SK-N-SH treated with all-trans-retinoic acid at 6 μM for 48 hours (cell line): Measurements from ENCODE around the gene MMP23B.

Source experiments
- ATAC-seq: fragments of 200-7000 bp; cut with Tn5 transposase; 3 replicates; pipeline ENCODE4 v1.9.1; 2020; ENCODE audit warnings: mild to moderate bottlenecking, moderate library complexity
- BACH2 ChIP-seq: fragments of 250-450 bp; sonication (Bioruptor Pico); IDR thresholded peaks from 2 replicates; pipeline ENCODE4 v1.9.0; 2021; ENCODE audit warnings: mild to moderate bottlenecking, borderline replicate concordance
- CSDC2 ChIP-seq: fragments of 250-450 bp; sonication (Bioruptor Pico); IDR thresholded peaks from 2 replicates; pipeline ENCODE4 v1.5.0; 2020; ENCODE audit warnings: mild to moderate bottlenecking, moderate library complexity
- GLIS3 ChIP-seq: fragments of 250-450 bp; sonication (Bioruptor Pico); IDR thresholded peaks from 2 replicates; pipeline ENCODE4 v1.5.0; 2020; ENCODE audit warnings: mild to moderate bottlenecking, moderate library complexity
- ISL1 ChIP-seq: fragments of 250-450 bp; sonication (Bioruptor Pico); IDR thresholded peaks from 2 replicates; pipeline ENCODE4 v2.1.2; 2022; ENCODE audit warnings: mild to moderate bottlenecking, moderate library complexity
- OSR1 ChIP-seq: fragments of 250-450 bp; sonication (Bioruptor Pico); IDR thresholded peaks from 2 replicates; pipeline ENCODE4 v1.8.0; 2022; ENCODE audit warnings: moderate library complexity, mild to moderate bottlenecking, inconsistent platforms
- PPARA ChIP-seq: fragments of 250-450 bp; sonication (Bioruptor Pico); IDR thresholded peaks from 2 replicates; pipeline ENCODE4 v1.5.0; 2020; ENCODE audit warnings: mild to moderate bottlenecking, borderline replicate concordance
- RARB ChIP-seq: fragments of 250-450 bp; sonication (Bioruptor Pico); IDR thresholded peaks from 2 replicates; pipeline ENCODE4 v1.8.0; 2021; ENCODE audit warnings: mild to moderate bottlenecking, moderate library complexity
- SNAI2 ChIP-seq: fragments of 250-450 bp; sonication (Bioruptor Pico); IDR thresholded peaks from 2 replicates; pipeline ENCODE4 v1.5.0; 2020; ENCODE audit warnings: mild to moderate bottlenecking, moderate library complexity
- TCF4 ChIP-seq: fragments of 250-450 bp; sonication (Bioruptor Pico); IDR thresholded peaks from 2 replicates; pipeline ENCODE4 v1.8.0; 2021; ENCODE audit warnings: mild to moderate bottlenecking, moderate library complexity, borderline replicate concordance
- TOX ChIP-seq: fragments of 250-450 bp; sonication (Bioruptor Pico); IDR thresholded peaks from 2 replicates; pipeline ENCODE4 v1.8.0; 2021; ENCODE audit warnings: mild to moderate bottlenecking, moderate library complexity, borderline replicate concordance
- ZC3H10 ChIP-seq: fragments of 250-450 bp; sonication (Bioruptor Pico); IDR thresholded peaks from 2 replicates; pipeline ENCODE4 v1.5.1; 2021; ENCODE audit warnings: mild to moderate bottlenecking, moderate library complexity
- ZFP3 ChIP-seq: fragments of 250-450 bp; sonication (Bioruptor Pico); IDR thresholded peaks from 2 replicates; pipeline ENCODE4 v1.5.0; 2020; ENCODE audit warnings: mild to moderate bottlenecking, moderate library complexity
- ZFP30 ChIP-seq: fragments of 450-650 bp; formaldehyde crosslinking; IDR thresholded peaks from 2 replicates; pipeline ENCODE4 v1.5.0; 2022; ENCODE audit warnings: mild to moderate bottlenecking, moderate library complexity
- ZNF565 ChIP-seq: fragments of 450-650 bp; formaldehyde crosslinking; conservative IDR thresholded peaks from 2 replicates; pipeline ENCODE4 v1.5.0; 2020; ENCODE audit warnings: low read depth, mild to moderate bottlenecking, moderate library complexity
- ZNF70 ChIP-seq: fragments of 450-650 bp; formaldehyde crosslinking; IDR thresholded peaks from 2 replicates; pipeline ENCODE4 v1.5.0; 2020; ENCODE audit warnings: mild to moderate bottlenecking, moderate library complexity
- ZNF8 ChIP-seq: fragments of 450-650 bp; formaldehyde crosslinking; IDR thresholded peaks from 2 replicates; pipeline ENCODE4 v1.5.0; 2020; ENCODE audit warnings: mild to moderate bottlenecking, moderate library complexity
- TF ChIP-seq, protein P1 (sequence below): fragments of 250-450 bp; sonication (Bioruptor Pico); IDR thresholded peaks from 2 replicates; pipeline ENCODE4 v1.5.1; 2020; ENCODE audit warnings: low read depth, mild to moderate bottlenecking, moderate library complexity
- TF ChIP-seq, protein P2 (sequence below): fragments of 250-450 bp; sonication (Bioruptor Pico); IDR thresholded peaks from 2 replicates; pipeline ENCODE4 v1.5.0; 2020; ENCODE audit warnings: mild to moderate bottlenecking, moderate library complexity
- TF ChIP-seq, protein P3 (sequence below): fragments of 250-450 bp; sonication (Bioruptor Pico); IDR thresholded peaks from 2 replicates; pipeline ENCODE4 v1.5.1; 2021; ENCODE audit warnings: mild to moderate bottlenecking, moderate library complexity
- TF ChIP-seq, protein P4 (sequence below): fragments of 250-450 bp; sonication (Bioruptor Pico); IDR thresholded peaks from 2 replicates; pipeline ENCODE4 v1.8.0; 2020; ENCODE audit warnings: mild to moderate bottlenecking, moderate library complexity, borderline replicate concordance

MMP23B gene

DNA sequence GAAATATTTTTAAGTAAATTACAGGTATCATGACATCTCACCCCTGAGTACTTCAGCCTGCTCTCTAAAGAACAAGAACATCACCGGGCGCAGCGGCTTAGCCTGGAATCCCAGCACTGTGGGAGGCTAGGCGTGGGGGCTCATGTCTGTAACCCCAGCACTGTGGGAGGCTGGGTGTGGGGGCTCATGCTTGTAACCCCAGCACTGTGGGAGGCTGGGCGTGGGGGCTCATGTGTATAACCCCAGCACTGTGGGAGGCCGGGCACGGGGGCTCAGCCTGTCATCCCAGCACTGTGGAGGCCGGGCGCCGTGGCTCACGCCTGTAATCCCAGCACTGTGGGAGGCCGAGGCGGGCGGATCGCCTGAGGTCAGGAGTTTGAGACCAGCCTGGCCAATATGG lies 34.6 kb downstream of the MMP23B start:
- no peak for TF ChIP-seq ZFP3 (CRISPR knock-in tag)
- no peak for TF ChIP-seq PPARA
- TF ChIP-seq, protein P1, sequence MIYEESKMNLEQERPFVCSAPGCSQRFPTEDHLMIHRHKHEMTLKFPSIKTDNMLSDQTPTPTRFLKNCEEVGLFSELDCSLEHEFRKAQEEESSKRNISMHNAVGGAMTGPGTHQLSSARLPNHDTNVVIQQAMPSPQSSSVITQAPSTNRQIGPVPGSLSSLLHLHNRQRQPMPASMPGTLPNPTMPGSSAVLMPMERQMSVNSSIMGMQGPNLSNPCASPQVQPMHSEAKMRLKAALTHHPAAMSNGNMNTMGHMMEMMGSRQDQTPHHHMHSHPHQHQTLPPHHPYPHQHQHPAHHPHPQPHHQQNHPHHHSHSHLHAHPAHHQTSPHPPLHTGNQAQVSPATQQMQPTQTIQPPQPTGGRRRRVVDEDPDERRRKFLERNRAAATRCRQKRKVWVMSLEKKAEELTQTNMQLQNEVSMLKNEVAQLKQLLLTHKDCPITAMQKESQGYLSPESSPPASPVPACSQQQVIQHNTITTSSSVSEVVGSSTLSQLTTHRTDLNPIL (CRISPR knock-in tag), result no peak
- TF ChIP-seq OSR1, result no peak
- no peak for TF ChIP-seq GLIS3
- TF ChIP-seq, protein P2, sequence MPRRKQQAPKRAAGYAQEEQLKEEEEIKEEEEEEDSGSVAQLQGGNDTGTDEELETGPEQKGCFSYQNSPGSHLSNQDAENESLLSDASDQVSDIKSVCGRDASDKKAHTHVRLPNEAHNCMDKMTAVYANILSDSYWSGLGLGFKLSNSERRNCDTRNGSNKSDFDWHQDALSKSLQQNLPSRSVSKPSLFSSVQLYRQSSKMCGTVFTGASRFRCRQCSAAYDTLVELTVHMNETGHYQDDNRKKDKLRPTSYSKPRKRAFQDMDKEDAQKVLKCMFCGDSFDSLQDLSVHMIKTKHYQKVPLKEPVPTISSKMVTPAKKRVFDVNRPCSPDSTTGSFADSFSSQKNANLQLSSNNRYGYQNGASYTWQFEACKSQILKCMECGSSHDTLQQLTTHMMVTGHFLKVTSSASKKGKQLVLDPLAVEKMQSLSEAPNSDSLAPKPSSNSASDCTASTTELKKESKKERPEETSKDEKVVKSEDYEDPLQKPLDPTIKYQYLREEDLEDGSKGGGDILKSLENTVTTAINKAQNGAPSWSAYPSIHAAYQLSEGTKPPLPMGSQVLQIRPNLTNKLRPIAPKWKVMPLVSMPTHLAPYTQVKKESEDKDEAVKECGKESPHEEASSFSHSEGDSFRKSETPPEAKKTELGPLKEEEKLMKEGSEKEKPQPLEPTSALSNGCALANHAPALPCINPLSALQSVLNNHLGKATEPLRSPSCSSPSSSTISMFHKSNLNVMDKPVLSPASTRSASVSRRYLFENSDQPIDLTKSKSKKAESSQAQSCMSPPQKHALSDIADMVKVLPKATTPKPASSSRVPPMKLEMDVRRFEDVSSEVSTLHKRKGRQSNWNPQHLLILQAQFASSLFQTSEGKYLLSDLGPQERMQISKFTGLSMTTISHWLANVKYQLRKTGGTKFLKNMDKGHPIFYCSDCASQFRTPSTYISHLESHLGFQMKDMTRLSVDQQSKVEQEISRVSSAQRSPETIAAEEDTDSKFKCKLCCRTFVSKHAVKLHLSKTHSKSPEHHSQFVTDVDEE (CRISPR knock-in tag), result no peak
- TF ChIP-seq ISL1, result no peak
- TF ChIP-seq BACH2 (CRISPR knock-in tag), result no peak
- no peak for TF ChIP-seq SNAI2 (CRISPR knock-in tag)
- no peak for TF ChIP-seq RARB (CRISPR knock-in tag)
- TF ChIP-seq, protein P3, sequence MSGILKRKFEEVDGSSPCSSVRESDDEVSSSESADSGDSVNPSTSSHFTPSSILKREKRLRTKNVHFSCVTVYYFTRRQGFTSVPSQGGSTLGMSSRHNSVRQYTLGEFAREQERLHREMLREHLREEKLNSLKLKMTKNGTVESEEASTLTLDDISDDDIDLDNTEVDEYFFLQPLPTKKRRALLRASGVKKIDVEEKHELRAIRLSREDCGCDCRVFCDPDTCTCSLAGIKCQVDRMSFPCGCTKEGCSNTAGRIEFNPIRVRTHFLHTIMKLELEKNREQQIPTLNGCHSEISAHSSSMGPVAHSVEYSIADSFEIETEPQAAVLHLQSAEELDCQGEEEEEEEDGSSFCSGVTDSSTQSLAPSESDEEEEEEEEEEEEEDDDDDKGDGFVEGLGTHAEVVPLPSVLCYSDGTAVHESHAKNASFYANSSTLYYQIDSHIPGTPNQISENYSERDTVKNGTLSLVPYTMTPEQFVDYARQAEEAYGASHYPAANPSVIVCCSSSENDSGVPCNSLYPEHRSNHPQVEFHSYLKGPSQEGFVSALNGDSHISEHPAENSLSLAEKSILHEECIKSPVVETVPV (CRISPR knock-in tag), result no peak
- TF ChIP-seq, protein P4, sequence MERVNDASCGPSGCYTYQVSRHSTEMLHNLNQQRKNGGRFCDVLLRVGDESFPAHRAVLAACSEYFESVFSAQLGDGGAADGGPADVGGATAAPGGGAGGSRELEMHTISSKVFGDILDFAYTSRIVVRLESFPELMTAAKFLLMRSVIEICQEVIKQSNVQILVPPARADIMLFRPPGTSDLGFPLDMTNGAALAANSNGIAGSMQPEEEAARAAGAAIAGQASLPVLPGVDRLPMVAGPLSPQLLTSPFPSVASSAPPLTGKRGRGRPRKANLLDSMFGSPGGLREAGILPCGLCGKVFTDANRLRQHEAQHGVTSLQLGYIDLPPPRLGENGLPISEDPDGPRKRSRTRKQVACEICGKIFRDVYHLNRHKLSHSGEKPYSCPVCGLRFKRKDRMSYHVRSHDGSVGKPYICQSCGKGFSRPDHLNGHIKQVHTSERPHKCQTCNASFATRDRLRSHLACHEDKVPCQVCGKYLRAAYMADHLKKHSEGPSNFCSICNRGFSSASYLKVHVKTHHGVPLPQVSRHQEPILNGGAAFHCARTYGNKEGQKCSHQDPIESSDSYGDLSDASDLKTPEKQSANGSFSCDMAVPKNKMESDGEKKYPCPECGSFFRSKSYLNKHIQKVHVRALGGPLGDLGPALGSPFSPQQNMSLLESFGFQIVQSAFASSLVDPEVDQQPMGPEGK (CRISPR knock-in tag), result no peak
- no peak for TF ChIP-seq CSDC2
- no peak for ATAC-seq

DNA sequence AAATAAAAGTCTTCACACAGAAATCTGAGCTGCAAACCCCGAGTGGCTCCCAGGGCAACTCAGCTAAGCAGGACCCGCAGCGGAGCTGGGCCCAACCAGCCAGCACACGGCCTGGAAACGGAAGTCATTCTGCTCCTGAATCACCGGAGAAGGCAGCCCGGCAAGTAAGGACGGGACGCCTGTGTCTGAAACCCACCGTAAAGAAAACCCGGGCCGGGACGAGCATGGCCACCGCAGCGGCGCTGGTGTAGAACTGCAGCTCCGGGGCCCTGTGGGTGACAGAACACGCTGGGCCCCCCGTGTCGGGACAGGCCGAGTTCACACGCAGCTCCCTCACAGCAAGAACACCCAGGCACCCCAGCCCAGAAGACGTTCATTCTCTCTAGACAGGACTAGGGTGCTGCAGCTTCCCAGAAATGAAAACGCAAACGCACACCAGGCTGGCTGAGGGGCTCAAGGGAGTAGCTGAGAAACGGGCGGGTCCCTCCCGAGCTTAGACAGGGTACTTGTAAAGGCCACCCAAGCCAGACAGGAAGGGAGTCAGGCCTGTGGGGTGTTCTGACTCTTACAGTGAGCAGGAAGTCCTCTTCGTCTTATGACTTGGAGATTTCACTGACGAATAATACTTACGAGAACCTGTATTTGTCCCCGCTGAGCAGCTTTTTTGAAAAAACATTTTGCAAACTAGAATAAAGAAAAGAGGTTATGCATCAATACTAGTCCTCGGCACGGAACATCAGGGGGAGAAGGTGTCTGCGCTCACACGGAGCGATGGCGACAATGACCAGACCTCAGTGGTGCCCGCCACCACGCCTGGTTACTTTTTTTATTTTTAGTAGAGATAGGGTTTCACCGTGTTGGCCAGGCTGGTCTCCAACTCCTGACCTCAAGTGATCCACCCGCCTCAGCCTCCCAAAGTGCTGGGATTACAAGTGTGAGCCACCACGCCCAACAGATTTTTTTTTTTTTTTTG lies 37.8 kb downstream of the MMP23B start:
- no peak for ATAC-seq
- no peak for TF ChIP-seq ZNF565 (CRISPR knock-in tag)
- no peak for TF ChIP-seq ISL1
- TF ChIP-seq TCF4 (CRISPR knock-in tag), result no peak
- no peak for TF ChIP-seq CSDC2
- TF ChIP-seq, protein P2 (CRISPR knock-in tag), result no peak
- no peak for TF ChIP-seq ZFP30 (CRISPR knock-in tag)
- no peak for TF ChIP-seq ZFP3 (CRISPR knock-in tag)
- no peak for TF ChIP-seq ZC3H10 (CRISPR knock-in tag)
- TF ChIP-seq, protein P3 (CRISPR knock-in tag), result no peak
- TF ChIP-seq PPARA, result no peak
- TF ChIP-seq GLIS3, result no peak
- no peak for TF ChIP-seq SNAI2 (CRISPR knock-in tag)
- TF ChIP-seq, protein P1 (CRISPR knock-in tag), result no peak
- TF ChIP-seq TOX (CRISPR knock-in tag), result no peak
- no peak for TF ChIP-seq RARB (CRISPR knock-in tag)
- TF ChIP-seq ZNF8, result no peak
- TF ChIP-seq, protein P4 (CRISPR knock-in tag), result no peak
- no peak for TF ChIP-seq ZNF70 (CRISPR knock-in tag)
